ENCODE measurements around the gene C14orf180. TPM values are rescaled to one million over a fixed set of nuclear protein-coding genes. Genes with fewer than 3 reads are reported as not detected.
"Not testable (repeated sequence)": the region's sequence is repeated elsewhere in the genome, so short reads cannot be mapped to it uniquely, and the experiment has no call there.

The C14orf180 gene
- total RNA-seq, 1 donor from 2014 or later: not detected

DNA sequence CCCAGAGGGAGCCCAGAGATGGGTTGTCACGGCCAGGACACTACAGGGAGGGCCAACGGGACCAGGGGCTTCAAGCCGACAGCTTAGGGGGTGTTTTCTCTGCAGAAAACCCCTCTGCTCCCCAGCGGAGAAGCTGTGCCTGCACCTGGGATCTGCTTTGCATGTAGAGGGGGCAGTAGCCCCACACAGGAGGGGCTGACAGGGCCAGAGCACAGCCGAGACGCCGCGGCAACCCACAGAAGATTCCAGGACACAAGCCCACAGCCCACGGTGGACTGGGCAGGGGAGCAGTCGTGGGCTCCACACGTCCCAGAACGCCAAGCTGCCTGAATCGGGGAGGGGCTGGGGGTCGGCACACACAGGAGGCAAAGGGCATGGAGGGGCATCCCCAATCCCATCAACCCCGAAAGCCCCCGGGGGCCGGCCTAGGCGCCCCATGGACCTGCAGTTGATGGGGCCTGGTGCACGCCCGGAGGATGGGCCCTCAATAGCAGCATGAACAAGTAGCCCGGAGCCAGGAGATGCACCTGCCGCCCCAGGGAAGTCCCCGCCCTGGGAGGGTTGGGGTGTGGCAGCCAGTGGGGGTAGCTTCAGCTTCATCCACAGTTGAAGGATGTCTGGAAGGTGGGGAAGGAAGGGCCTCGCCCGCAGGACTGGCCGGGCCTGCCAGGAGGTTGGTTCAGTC lies 55.5 kb downstream of the C14orf180 start:
- H3K27ac Mint-ChIP-seq: no peak overlapping the region
- TF ChIP-seq, protein P1, sequence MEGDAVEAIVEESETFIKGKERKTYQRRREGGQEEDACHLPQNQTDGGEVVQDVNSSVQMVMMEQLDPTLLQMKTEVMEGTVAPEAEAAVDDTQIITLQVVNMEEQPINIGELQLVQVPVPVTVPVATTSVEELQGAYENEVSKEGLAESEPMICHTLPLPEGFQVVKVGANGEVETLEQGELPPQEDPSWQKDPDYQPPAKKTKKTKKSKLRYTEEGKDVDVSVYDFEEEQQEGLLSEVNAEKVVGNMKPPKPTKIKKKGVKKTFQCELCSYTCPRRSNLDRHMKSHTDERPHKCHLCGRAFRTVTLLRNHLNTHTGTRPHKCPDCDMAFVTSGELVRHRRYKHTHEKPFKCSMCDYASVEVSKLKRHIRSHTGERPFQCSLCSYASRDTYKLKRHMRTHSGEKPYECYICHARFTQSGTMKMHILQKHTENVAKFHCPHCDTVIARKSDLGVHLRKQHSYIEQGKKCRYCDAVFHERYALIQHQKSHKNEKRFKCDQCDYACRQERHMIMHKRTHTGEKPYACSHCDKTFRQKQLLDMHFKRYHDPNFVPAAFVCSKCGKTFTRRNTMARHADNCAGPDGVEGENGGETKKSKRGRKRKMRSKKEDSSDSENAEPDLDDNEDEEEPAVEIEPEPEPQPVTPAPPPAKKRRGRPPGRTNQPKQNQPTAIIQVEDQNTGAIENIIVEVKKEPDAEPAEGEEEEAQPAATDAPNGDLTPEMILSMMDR (IDR thresholded peaks at IDR 0.05): no peak
- TF ChIP-seq EZH2phosphoT487 (IDR thresholded peaks at IDR 0.05) (no peak), EZH2 (IDR thresholded peaks at IDR 0.05) (no peak)
- Histone ChIP-seq H3K9ac (no peak overlapping the region), H3K4me3 (no peak overlapping the region), H3K27me3 (no peaks in the 10 kb centered on the region), H2AFZ (replicated peaks) (no peak overlapping the region), H3F3A (ENCODE audit: low read depth) (no peaks in the 10 kb centered on the region), H3K4me2 (no peak overlapping the region), H3K27ac (no peak overlapping the region), H3K9me3 (ENCODE audit: low read depth) (no peaks in the 10 kb centered on the region), H3K4me1 (peaks cover 3% of the 10 kb centered on the region), H3K79me2 (ENCODE audit: low read depth) (no peaks in the 10 kb centered on the region), H3K36me3 (no peaks in the 10 kb centered on the region), H4K20me1 (ENCODE audit: low read depth) (no peaks in the 10 kb centered on the region)
- no peak for DNase-seq (ENCODE audit: low spot score)
- no peaks in the 10 kb centered on the region for H3K36me3 Mint-ChIP-seq
- no peaks in the 10 kb centered on the region for H3K9me3 Mint-ChIP-seq
- peaks cover 19% of the 10 kb centered on the region for H3K27me3 Mint-ChIP-seq (ENCODE audit: insufficient read depth, low read depth)
- no peaks in the 10 kb centered on the region for H3K4me1 Mint-ChIP-seq
- H3K4me3 Mint-ChIP-seq: no peak overlapping the region

DNA sequence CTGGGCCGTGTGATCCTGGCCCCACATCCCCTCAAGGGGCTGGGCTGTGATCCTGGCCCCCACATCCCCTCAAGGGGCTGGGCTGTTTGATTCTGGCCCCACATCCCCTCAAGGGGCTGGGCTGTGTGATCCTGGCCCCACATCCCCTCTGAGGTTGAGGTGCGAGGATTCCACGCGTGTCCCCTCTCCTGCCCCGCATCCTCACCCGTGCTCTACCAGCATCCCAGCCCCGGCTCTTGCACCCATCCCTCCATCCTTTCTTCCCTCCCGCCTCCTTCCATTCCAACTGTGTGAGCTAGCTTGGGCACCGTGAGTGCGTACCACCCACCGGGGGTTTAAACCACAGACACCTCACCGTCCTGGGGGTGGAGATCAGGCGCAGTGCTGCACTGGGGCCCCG lies 56.2 kb downstream of the C14orf180 start:
- Histone ChIP-seq H3F3A (ENCODE audit: low read depth) (no peaks in the 10 kb centered on the region), H3K9ac (no peak overlapping the region), H3K27me3 (no peaks in the 10 kb centered on the region), H2AFZ (replicated peaks) (no peak overlapping the region), H3K4me1 (peaks cover 3% of the 10 kb centered on the region), H3K79me2 (ENCODE audit: low read depth) (no peaks in the 10 kb centered on the region), H4K20me1 (ENCODE audit: low read depth) (no peaks in the 10 kb centered on the region), H3K27ac (no peak overlapping the region), H3K36me3 (no peaks in the 10 kb centered on the region), H3K4me3 (no peak overlapping the region), H3K9me3 (ENCODE audit: low read depth) (no peaks in the 10 kb centered on the region), H3K4me2 (no peak overlapping the region)
- TF ChIP-seq EZH2phosphoT487 (IDR thresholded peaks at IDR 0.05): no peak
- no peak for TF ChIP-seq EZH2 (IDR thresholded peaks at IDR 0.05)
- TF ChIP-seq, protein P1 (IDR thresholded peaks at IDR 0.05): no peak
- Mint-ChIP-seq H3K9me3 (no peaks in the 10 kb centered on the region), H3K36me3 (no peaks in the 10 kb centered on the region), H3K4me3 (no peak overlapping the region), H3K27ac (no peak overlapping the region), H3K27me3 (ENCODE audit: insufficient read depth, low read depth) (peaks cover 19% of the 10 kb centered on the region), H3K4me1 (no peaks in the 10 kb centered on the region)
- DNase-seq (ENCODE audit: low spot score): no peak

DNA sequence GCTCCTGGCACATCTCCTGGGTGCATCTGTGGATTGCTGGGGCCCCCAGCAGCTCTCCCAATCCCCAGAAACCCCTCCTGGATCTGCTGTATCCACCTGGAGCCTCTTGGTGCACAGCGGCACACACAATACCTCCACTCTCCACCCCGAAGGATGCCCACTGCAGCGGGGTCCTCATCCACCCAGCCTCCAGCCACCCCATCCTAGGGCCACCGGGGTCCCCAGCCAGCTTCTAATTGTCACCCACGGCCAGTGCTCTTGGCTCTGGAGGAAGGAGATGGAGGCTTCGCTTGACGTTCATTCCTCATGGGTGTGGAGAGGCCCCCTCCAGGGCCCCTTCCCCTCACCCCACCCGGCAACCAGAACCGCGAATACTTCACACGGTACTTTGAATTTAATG lies 56.6 kb downstream of the C14orf180 start:
- Histone ChIP-seq H3K4me1 (peaks cover 3% of the 10 kb centered on the region), H3F3A (ENCODE audit: low read depth) (no peaks in the 10 kb centered on the region), H3K79me2 (ENCODE audit: low read depth) (no peaks in the 10 kb centered on the region), H3K4me3 (no peak overlapping the region), H3K9me3 (ENCODE audit: low read depth) (no peaks in the 10 kb centered on the region), H2AFZ (replicated peaks) (no peak overlapping the region), H3K27me3 (no peaks in the 10 kb centered on the region), H3K9ac (no peak overlapping the region), H3K27ac (no peak overlapping the region), H3K4me2 (no peak overlapping the region), H3K36me3 (no peaks in the 10 kb centered on the region), H4K20me1 (ENCODE audit: low read depth) (no peaks in the 10 kb centered on the region)
- no peak overlapping the region for H3K27ac Mint-ChIP-seq
- peaks cover 19% of the 10 kb centered on the region for H3K27me3 Mint-ChIP-seq (ENCODE audit: insufficient read depth, low read depth)
- no peak for TF ChIP-seq EZH2phosphoT487 (IDR thresholded peaks at IDR 0.05)
- TF ChIP-seq, protein P1 (IDR thresholded peaks at IDR 0.05): no peak
- TF ChIP-seq EZH2 (IDR thresholded peaks at IDR 0.05): no peak
- H3K4me3 Mint-ChIP-seq: no peak overlapping the region
- H3K36me3 Mint-ChIP-seq: no peaks in the 10 kb centered on the region
- H3K9me3 Mint-ChIP-seq: no peaks in the 10 kb centered on the region
- H3K4me1 Mint-ChIP-seq: no peaks in the 10 kb centered on the region
- no peak for DNase-seq (ENCODE audit: low spot score)

DNA sequence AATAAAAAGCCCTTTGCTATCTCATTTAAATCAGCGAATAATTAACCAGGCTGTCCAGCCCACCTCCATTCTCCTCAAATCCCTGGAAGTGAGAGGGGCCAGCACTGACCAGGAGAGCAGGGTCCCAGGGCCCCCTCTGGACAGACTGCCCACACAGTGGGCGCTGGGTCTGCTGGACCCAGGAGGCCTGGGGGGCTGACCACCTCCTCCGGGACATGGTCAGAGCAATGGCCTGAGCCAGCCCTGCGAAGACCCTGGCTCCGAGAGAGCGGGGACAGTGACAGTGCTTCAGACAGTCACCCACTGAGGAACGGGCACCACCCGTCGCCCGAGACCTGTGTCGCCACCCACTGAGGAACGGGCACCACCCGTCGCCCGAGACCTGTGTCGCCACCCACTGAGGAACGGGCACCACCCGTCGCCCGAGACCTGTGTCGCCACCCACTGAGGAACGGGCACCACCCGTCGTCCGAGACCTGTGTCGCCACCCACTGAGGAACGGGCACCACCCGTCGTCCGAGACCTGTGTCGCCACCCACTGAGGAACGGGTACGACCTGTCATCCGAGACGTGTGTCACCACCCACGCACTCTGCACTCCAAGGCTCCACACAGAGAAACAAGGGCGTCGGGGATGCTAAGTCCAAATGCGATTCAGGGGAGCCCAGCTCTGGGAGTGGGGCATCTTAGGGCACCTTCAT lies 57.4 kb downstream of the C14orf180 start:
- H3K4me2 ChIP-seq; H3K36me3 ChIP-seq; H3K4me3 Mint-ChIP-seq; H3K4me1 ChIP-seq; H3K9me3 Mint-ChIP-seq; H3K36me3 Mint-ChIP-seq; H3K27ac Mint-ChIP-seq; H3K79me2 ChIP-seq (ENCODE audit: low read depth); H3F3A ChIP-seq (ENCODE audit: low read depth); H3K27ac ChIP-seq; H2AFZ ChIP-seq (replicated peaks); H3K4me1 Mint-ChIP-seq; H4K20me1 ChIP-seq (ENCODE audit: low read depth); H3K9me3 ChIP-seq (ENCODE audit: low read depth); H3K27me3 ChIP-seq; H3K4me3 ChIP-seq; H3K9ac ChIP-seq; DNase-seq (ENCODE audit: low spot score): not testable (repeated sequence)
- H3K27me3 Mint-ChIP-seq (ENCODE audit: insufficient read depth, low read depth): peaks cover 17% of the 10 kb centered on the region

All from neural progenitor cell (in vitro differentiated cells).